WI38 (cell line): ENCODE results near the gene CTF1.
A peak's percentile ranks its signal among the peaks of the same experiment; 100 is the strongest.

Experiments
- H3K4me3 ChIP-seq: 2 replicates; pipeline ENCODE4 v1.5.1; 2011; ENCODE audit warnings: low read depth, mild to moderate bottlenecking, control low read depth, low read length
- CTCF ChIP-seq: IDR thresholded peaks from 2 replicates; pipeline ENCODE4 v1.5.1; 2012; ENCODE audit warnings: low read depth, mild to moderate bottlenecking, control low read depth, low read length

Gene CTF1

GRCh38 chr16:30866031-30866430 lies 30.4 kb upstream of the CTF1 start:
- no peak overlapping the region for H3K4me3 ChIP-seq
- no peak for TF ChIP-seq CTCF

- H3K4me3 ChIP-seq = no peak overlapping the region
- TF ChIP-seq CTCF = peak; percentile 14; the same call in 1 of the 2 replicates
Measured at GRCh38 chr16:30867747-30868146, 28.7 kb upstream of the CTF1 start.

- no peak for TF ChIP-seq CTCF
- no peak overlapping the region for H3K4me3 ChIP-seq
Measured at GRCh38 chr16:30870904-30871303, 25.5 kb upstream of the CTF1 start.

- peak overlapping the region; percentile 76 for H3K4me3 ChIP-seq
- TF ChIP-seq CTCF = no peak
Measured at GRCh38 chr16:30874244-30874820, 22.1 kb upstream of the CTF1 start.

GRCh38 chr16:30874821-30875717 lies 21.3 kb upstream of the CTF1 start:
- TF ChIP-seq CTCF = no peak
- H3K4me3 ChIP-seq = peak overlapping the region; percentile 76

- no peak for TF ChIP-seq CTCF
- H3K4me3 ChIP-seq = peak overlapping the region; percentile 76
Measured at GRCh38 chr16:30875871-30876801, 20.3 kb upstream of the CTF1 start.
